HCT116 (cell line): ENCODE measurements around the gene SLC22A4. TPM values are rescaled to one million over a fixed set of nuclear protein-coding genes. Genes with fewer than 3 reads are reported as not detected.

Experiments used
- ATAC-seq: fragments of 200-7000 bp; cut with Tn5 transposase; 2 replicates; pipeline ENCODE4 v1.9.1; 2020; ENCODE audit warnings: mild to moderate bottlenecking, moderate library complexity
- BruUV-seq: library from RNA; stranded (reverse); fragments of 400-500 nt; replicated peaks from 2 replicates; lab custom pipeline; 2021; lab: Mats Ljungman, UMichigan
- CTCF ChIA-PET: fragments of 300-600 bp; sonication (Branson Sonifier 250); formaldehyde crosslinking; loops from one replicate; lab custom pipeline; 2021; ENCODE audit warnings: antibody characterized with exemption; lab: Charles Lee
- POLR2A ChIA-PET: fragments of 300-600, 350-600 bp; sonication (Branson Sonifier 250); formaldehyde crosslinking; loops from one replicate; lab custom pipeline; 2021; ENCODE audit warnings: antibody characterized with exemption; lab: Charles Lee
- RAD21 ChIA-PET, 2 experiments: fragments of 300-600 bp; sonication (Branson Sonifier 250); formaldehyde crosslinking; loops; one replicate each; lab custom pipeline; 2023; ENCODE audit warnings: low total read pairs in 2 of 2; ENCODE audit not compliant: uncharacterized antibody in 2 of 2, unreplicated experiment in 2 of 2, low non-redundant PET in 1 of 2; lab: Charles Lee
- DNase-seq: peaks from one replicate; pipeline ENCODE4 v3.0.0-alpha.2; 2010; ENCODE audit warnings: low read depth, low spot score
- H2AFZ ChIP-seq: fragments of 200-600 bp; shearing (Covaris generic), sonication (generic); 2 replicates; pipeline ENCODE4 v1.6.1; 2017; ENCODE audit warnings: low read depth, mixed run types, mixed read lengths, antibody characterized with exemption, low read length; ENCODE audit not compliant: poor library complexity, severe bottlenecking
- H3K27ac ChIP-seq: 2 replicates; pipeline ENCODE4 v1.5.1; 2012; ENCODE audit warnings: low read depth, low read length
- H3K27me3 ChIP-seq: fragments of 200-600 bp; sonication (generic); 2 replicates; pipeline ENCODE4 v1.6.1; 2016; ENCODE audit warnings: mixed run types, low read length, mixed read lengths; ENCODE audit not compliant: insufficient read depth
- H3K36me3 ChIP-seq, 2 experiments: fragments of 200-500 bp in 1 of 2; fragments of 200-600 bp in 1 of 2; sonication (Bioruptor generic) in 1 of 2; sonication (generic) in 1 of 2; 2 replicates each; pipeline versions ENCODE4 v1.5.1 to v1.6.1; 2014 to 2016; ENCODE audit warnings: low read length in 2 of 2, inconsistent platforms in 1 of 2, mixed read lengths in 1 of 2, mixed run types in 1 of 2; ENCODE audit not compliant: insufficient read depth in 2 of 2, control insufficient read depth in 1 of 2
- H3K4me1 ChIP-seq, 2 experiments: fragments of 200-600 bp in 1 of 2; sonication (generic) in 1 of 2; 2 replicates each; pipeline versions ENCODE4 v1.5.1 to v1.6.1; 2012 to 2017; ENCODE audit warnings: low read length in 2 of 2, inconsistent platforms in 1 of 2, mild to moderate bottlenecking in 1 of 2, mixed read lengths in 1 of 2, mixed run types in 1 of 2, moderate library complexity in 1 of 2; ENCODE audit not compliant: insufficient read depth in 2 of 2, control insufficient read depth in 1 of 2
- H3K4me2 ChIP-seq: fragments of 200-600 bp; sonication (generic); 2 replicates; pipeline ENCODE4 v1.6.1; 2017; ENCODE audit warnings: mixed run types, low read length, mixed read lengths
- H3K4me3 ChIP-seq, 2 experiments: fragments of 200-600 bp in 1 of 2; sonication (generic) in 1 of 2; replicated peaks in 1 of 2; 2 replicates each; pipeline ENCODE4 v1.5.1; 2011 to 2016; ENCODE audit warnings: low read length in 2 of 2, control low read depth in 1 of 2, low read depth in 1 of 2, mild to moderate bottlenecking in 1 of 2, mixed read lengths in 1 of 2, mixed run types in 1 of 2
- H3K79me2 ChIP-seq: fragments of 200-600 bp; sonication (generic); 2 replicates; pipeline ENCODE4 v1.6.1; 2017; ENCODE audit warnings: mild to moderate bottlenecking, mixed run types, low read length, moderate library complexity, mixed read lengths; ENCODE audit not compliant: insufficient read depth
- H3K9ac ChIP-seq: fragments of 200-600 bp; sonication (generic); 2 replicates; pipeline ENCODE4 v1.6.1; 2016; ENCODE audit warnings: low read length, mixed read lengths
- H3K9me2 ChIP-seq: fragments of 200-600 bp; sonication (generic), shearing (Covaris generic); 2 replicates; pipeline ENCODE4 v1.6.1; 2017; ENCODE audit warnings: mixed run types, mild to moderate bottlenecking, moderate library complexity; ENCODE audit not compliant: insufficient read depth
- H3K9me3 ChIP-seq, 2 experiments: fragments of 200-500 bp in 1 of 2; fragments of 200-600 bp in 1 of 2; sonication (Bioruptor generic) in 1 of 2; sonication (generic) in 1 of 2; 2 replicates each; pipeline ENCODE4 v1.6.1; 2014 to 2017; ENCODE audit warnings: low read length in 2 of 2, mixed read lengths in 2 of 2, inconsistent platforms in 1 of 2, low read depth in 1 of 2, mild to moderate bottlenecking in 1 of 2, mixed run types in 1 of 2, moderate library complexity in 1 of 2; ENCODE audit not compliant: control insufficient read depth in 1 of 2, insufficient read depth in 1 of 2
- H4K20me1 ChIP-seq: fragments of 200-600 bp; sonication (generic), shearing (Covaris generic); 2 replicates; pipeline ENCODE4 v1.6.1; 2017; ENCODE audit warnings: mixed run types, mild to moderate bottlenecking, moderate library complexity; ENCODE audit not compliant: insufficient read depth
- CBX3 ChIP-seq: IDR thresholded peaks from 2 replicates; pipeline ENCODE4 v1.6.1; 2012; ENCODE audit warnings: low read depth
- CTCF ChIP-seq, 3 experiments: fragments of 200-600 bp in 1 of 3; sonication (generic) in 1 of 3; IDR thresholded peaks in 2 of 3; conservative IDR thresholded peaks in 1 of 3; 2 replicates each; pipeline ENCODE4 v1.5.1; 2012 to 2017; ENCODE audit warnings: low read depth in 2 of 3, low read length in 2 of 3, antibody characterized with exemption in 1 of 3, borderline replicate concordance in 1 of 3, control low read depth in 1 of 3, mild to moderate bottlenecking in 1 of 3, mixed read lengths in 1 of 3, mixed run types in 1 of 3, moderate library complexity in 1 of 3; ENCODE audit not compliant: insufficient read depth in 1 of 3
- EGR1 ChIP-seq: IDR thresholded peaks from 2 replicates; pipeline ENCODE4 v1.6.1; 2012; ENCODE audit warnings: low read depth
- ELF1 ChIP-seq: IDR thresholded peaks from 2 replicates; pipeline ENCODE4 v1.6.1; 2012; ENCODE audit warnings: low read depth, borderline replicate concordance
- JUND ChIP-seq: IDR thresholded peaks from 2 replicates; pipeline ENCODE4 v1.6.1; 2012
- MAX ChIP-seq: IDR thresholded peaks from 2 replicates; pipeline ENCODE4 v1.6.1; 2012
- POLR2A ChIP-seq: IDR thresholded peaks from 2 replicates; pipeline ENCODE4 v1.7.0; 2011; ENCODE audit warnings: borderline replicate concordance; ENCODE audit not compliant: insufficient read depth, insufficient read length; ENCODE audit errors: extremely low read depth
- POLR2AphosphoS5 ChIP-seq: IDR thresholded peaks from 2 replicates; pipeline ENCODE4 v1.6.1; 2011; ENCODE audit warnings: mild to moderate bottlenecking, low read depth, low read length, moderate library complexity
- RAD21 ChIP-seq: IDR thresholded peaks from 2 replicates; pipeline ENCODE4 v1.6.1; 2012; ENCODE audit warnings: low read depth, mild to moderate bottlenecking
- SIN3A ChIP-seq: IDR thresholded peaks from 2 replicates; pipeline ENCODE4 v1.6.1; 2012; ENCODE audit warnings: low read depth
- SRF ChIP-seq: IDR thresholded peaks from 2 replicates; pipeline ENCODE4 v1.6.1; 2012; ENCODE audit warnings: low read depth
- YY1 ChIP-seq: IDR thresholded peaks from 2 replicates; pipeline ENCODE4 v1.6.1; 2011; ENCODE audit warnings: low read length, low read depth, moderate library complexity, mild to moderate bottlenecking; ENCODE audit not compliant: insufficient replicate concordance; ENCODE audit errors: extremely low read depth
- intact Hi-C: fragments of 100-400 bp; cut with micrococcal nuclease; formaldehyde crosslinking; loops from 2 replicates; pipeline ENCODE4 v1.10.0; 2022
- total RNA-seq: library from RNA; stranded (reverse); gene quantifications from one replicate; pipeline ENCODE4 v1.2.1, GENCODE V29; 2021; ENCODE audit not compliant: unreplicated experiment
- TF ChIP-seq, protein P1 (sequence below): IDR thresholded peaks from 2 replicates; pipeline ENCODE4 v1.6.1; 2012; ENCODE audit warnings: low read depth

SLC22A4 gene
- total RNA-seq, 1 experiment from 2014 or later: 0.59 TPM

- CTCF ChIA-PET: no interaction called here
- no peaks in the 10 kb centered on the region for H3K36me3 ChIP-seq
- no peak overlapping the region for H3K4me2 ChIP-seq
- H3K27me3 ChIP-seq: no peaks in the 10 kb centered on the region
- peaks cover 0 to 10% of the 10 kb centered on the region in 2 experiments; a peak in 2 of 4 replicates for H3K4me1 ChIP-seq
- TF ChIP-seq RAD21: no peak
- no peak for TF ChIP-seq ELF1
- TF ChIP-seq SRF: no peak
- no peak for TF ChIP-seq CBX3
- no peak for TF ChIP-seq MAX
- TF ChIP-seq, protein P1, sequence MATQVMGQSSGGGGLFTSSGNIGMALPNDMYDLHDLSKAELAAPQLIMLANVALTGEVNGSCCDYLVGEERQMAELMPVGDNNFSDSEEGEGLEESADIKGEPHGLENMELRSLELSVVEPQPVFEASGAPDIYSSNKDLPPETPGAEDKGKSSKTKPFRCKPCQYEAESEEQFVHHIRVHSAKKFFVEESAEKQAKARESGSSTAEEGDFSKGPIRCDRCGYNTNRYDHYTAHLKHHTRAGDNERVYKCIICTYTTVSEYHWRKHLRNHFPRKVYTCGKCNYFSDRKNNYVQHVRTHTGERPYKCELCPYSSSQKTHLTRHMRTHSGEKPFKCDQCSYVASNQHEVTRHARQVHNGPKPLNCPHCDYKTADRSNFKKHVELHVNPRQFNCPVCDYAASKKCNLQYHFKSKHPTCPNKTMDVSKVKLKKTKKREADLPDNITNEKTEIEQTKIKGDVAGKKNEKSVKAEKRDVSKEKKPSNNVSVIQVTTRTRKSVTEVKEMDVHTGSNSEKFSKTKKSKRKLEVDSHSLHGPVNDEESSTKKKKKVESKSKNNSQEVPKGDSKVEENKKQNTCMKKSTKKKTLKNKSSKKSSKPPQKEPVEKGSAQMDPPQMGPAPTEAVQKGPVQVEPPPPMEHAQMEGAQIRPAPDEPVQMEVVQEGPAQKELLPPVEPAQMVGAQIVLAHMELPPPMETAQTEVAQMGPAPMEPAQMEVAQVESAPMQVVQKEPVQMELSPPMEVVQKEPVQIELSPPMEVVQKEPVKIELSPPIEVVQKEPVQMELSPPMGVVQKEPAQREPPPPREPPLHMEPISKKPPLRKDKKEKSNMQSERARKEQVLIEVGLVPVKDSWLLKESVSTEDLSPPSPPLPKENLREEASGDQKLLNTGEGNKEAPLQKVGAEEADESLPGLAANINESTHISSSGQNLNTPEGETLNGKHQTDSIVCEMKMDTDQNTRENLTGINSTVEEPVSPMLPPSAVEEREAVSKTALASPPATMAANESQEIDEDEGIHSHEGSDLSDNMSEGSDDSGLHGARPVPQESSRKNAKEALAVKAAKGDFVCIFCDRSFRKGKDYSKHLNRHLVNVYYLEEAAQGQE: no peak
- no peak for TF ChIP-seq POLR2A
- no peak for TF ChIP-seq SIN3A
- no peak for TF ChIP-seq EGR1
- no peak for TF ChIP-seq JUND
- no peak for TF ChIP-seq POLR2AphosphoS5
- TF ChIP-seq YY1: no peak
- no peak for TF ChIP-seq CTCF (IDR thresholded peaks at IDR 0.05 in 2 of 3, conservative IDR thresholded peaks at IDR 0.05 in 1 of 3; ENCODE audit: borderline replicate concordance in 1 of 3, insufficient read depth in 1 of 3, low read depth in 2 of 3, low read length in 2 of 3)
- TF ChIP-seq, all 23 proteins: peak for 0
- no peak overlapping the region for H3K4me3 ChIP-seq
- ATAC-seq: no peak
- no TSS peak for BruUV-seq
- POLR2A ChIA-PET: no interaction called here
- no peak overlapping the region for H3K27ac ChIP-seq
- no peak overlapping the region for H2AFZ ChIP-seq
- no peaks in the 10 kb centered on the region for H3K79me2 ChIP-seq
- no peaks in the 10 kb centered on the region for H3K9me3 ChIP-seq
- H4K20me1 ChIP-seq: no peaks in the 10 kb centered on the region
- H3K9ac ChIP-seq: no peak overlapping the region
- DNase-seq: no peak
- no peaks in the 10 kb centered on the region for H3K9me2 ChIP-seq
- RAD21 ChIA-PET: no interaction called here
- intact Hi-C loops: no loop called here
These were observed 29.0 kb downstream of the SLC22A4 start for GRCh38 chr5:132323202-132323601.
